HCT116 (cell line): ENCODE data around the gene C5orf58. TPM values are rescaled to one million over a fixed set of nuclear protein-coding genes. Genes with fewer than 3 reads are reported as not detected.

Experiments
- ATAC-seq: fragments of 200-7000 bp; cut with Tn5 transposase; 2 replicates; pipeline ENCODE4 v1.9.1; 2020; ENCODE audit warnings: mild to moderate bottlenecking, moderate library complexity
- BruUV-seq: library from RNA; stranded (reverse); fragments of 400-500 nt; replicated peaks from 2 replicates; lab custom pipeline; 2021; lab: Mats Ljungman, UMichigan
- CTCF ChIA-PET: fragments of 300-600 bp; sonication (Branson Sonifier 250); formaldehyde crosslinking; loops from one replicate; lab custom pipeline; 2021; ENCODE audit warnings: antibody characterized with exemption; lab: Charles Lee
- POLR2A ChIA-PET: fragments of 300-600, 350-600 bp; sonication (Branson Sonifier 250); formaldehyde crosslinking; loops from one replicate; lab custom pipeline; 2021; ENCODE audit warnings: antibody characterized with exemption; lab: Charles Lee
- RAD21 ChIA-PET, 2 experiments: fragments of 300-600 bp; sonication (Branson Sonifier 250); formaldehyde crosslinking; loops; one replicate each; lab custom pipeline; 2023; ENCODE audit warnings: low total read pairs in 2 of 2; ENCODE audit not compliant: uncharacterized antibody in 2 of 2, unreplicated experiment in 2 of 2, low non-redundant PET in 1 of 2; lab: Charles Lee
- DNase-seq: peaks from one replicate; pipeline ENCODE4 v3.0.0-alpha.2; 2010; ENCODE audit warnings: low read depth, low spot score
- H2AFZ ChIP-seq: fragments of 200-600 bp; shearing (Covaris generic), sonication (generic); 2 replicates; pipeline ENCODE4 v1.6.1; 2017; ENCODE audit warnings: low read depth, mixed run types, mixed read lengths, antibody characterized with exemption, low read length; ENCODE audit not compliant: poor library complexity, severe bottlenecking
- H3K27ac ChIP-seq: 2 replicates; pipeline ENCODE4 v1.5.1; 2012; ENCODE audit warnings: low read depth, low read length
- H3K27me3 ChIP-seq: fragments of 200-600 bp; sonication (generic); 2 replicates; pipeline ENCODE4 v1.6.1; 2016; ENCODE audit warnings: mixed run types, low read length, mixed read lengths; ENCODE audit not compliant: insufficient read depth
- H3K36me3 ChIP-seq, 2 experiments: fragments of 200-500 bp in 1 of 2; fragments of 200-600 bp in 1 of 2; sonication (Bioruptor generic) in 1 of 2; sonication (generic) in 1 of 2; 2 replicates each; pipeline versions ENCODE4 v1.5.1 to v1.6.1; 2014 to 2016; ENCODE audit warnings: low read length in 2 of 2, inconsistent platforms in 1 of 2, mixed read lengths in 1 of 2, mixed run types in 1 of 2; ENCODE audit not compliant: insufficient read depth in 2 of 2, control insufficient read depth in 1 of 2
- H3K4me1 ChIP-seq, 2 experiments: fragments of 200-600 bp in 1 of 2; sonication (generic) in 1 of 2; 2 replicates each; pipeline versions ENCODE4 v1.5.1 to v1.6.1; 2012 to 2017; ENCODE audit warnings: low read length in 2 of 2, inconsistent platforms in 1 of 2, mild to moderate bottlenecking in 1 of 2, mixed read lengths in 1 of 2, mixed run types in 1 of 2, moderate library complexity in 1 of 2; ENCODE audit not compliant: insufficient read depth in 2 of 2, control insufficient read depth in 1 of 2
- H3K4me2 ChIP-seq: fragments of 200-600 bp; sonication (generic); 2 replicates; pipeline ENCODE4 v1.6.1; 2017; ENCODE audit warnings: mixed run types, low read length, mixed read lengths
- H3K4me3 ChIP-seq, 2 experiments: fragments of 200-600 bp in 1 of 2; sonication (generic) in 1 of 2; replicated peaks in 1 of 2; 2 replicates each; pipeline ENCODE4 v1.5.1; 2011 to 2016; ENCODE audit warnings: low read length in 2 of 2, control low read depth in 1 of 2, low read depth in 1 of 2, mild to moderate bottlenecking in 1 of 2, mixed read lengths in 1 of 2, mixed run types in 1 of 2
- H3K79me2 ChIP-seq: fragments of 200-600 bp; sonication (generic); 2 replicates; pipeline ENCODE4 v1.6.1; 2017; ENCODE audit warnings: mild to moderate bottlenecking, mixed run types, low read length, moderate library complexity, mixed read lengths; ENCODE audit not compliant: insufficient read depth
- H3K9ac ChIP-seq: fragments of 200-600 bp; sonication (generic); 2 replicates; pipeline ENCODE4 v1.6.1; 2016; ENCODE audit warnings: low read length, mixed read lengths
- H3K9me2 ChIP-seq: fragments of 200-600 bp; sonication (generic), shearing (Covaris generic); 2 replicates; pipeline ENCODE4 v1.6.1; 2017; ENCODE audit warnings: mixed run types, mild to moderate bottlenecking, moderate library complexity; ENCODE audit not compliant: insufficient read depth
- H3K9me3 ChIP-seq, 2 experiments: fragments of 200-500 bp in 1 of 2; fragments of 200-600 bp in 1 of 2; sonication (Bioruptor generic) in 1 of 2; sonication (generic) in 1 of 2; 2 replicates each; pipeline ENCODE4 v1.6.1; 2014 to 2017; ENCODE audit warnings: low read length in 2 of 2, mixed read lengths in 2 of 2, inconsistent platforms in 1 of 2, low read depth in 1 of 2, mild to moderate bottlenecking in 1 of 2, mixed run types in 1 of 2, moderate library complexity in 1 of 2; ENCODE audit not compliant: control insufficient read depth in 1 of 2, insufficient read depth in 1 of 2
- H4K20me1 ChIP-seq: fragments of 200-600 bp; sonication (generic), shearing (Covaris generic); 2 replicates; pipeline ENCODE4 v1.6.1; 2017; ENCODE audit warnings: mixed run types, mild to moderate bottlenecking, moderate library complexity; ENCODE audit not compliant: insufficient read depth
- ATF3 ChIP-seq: IDR thresholded peaks from 2 replicates; pipeline ENCODE4 v1.6.1; 2012
- ELF1 ChIP-seq: IDR thresholded peaks from 2 replicates; pipeline ENCODE4 v1.6.1; 2012; ENCODE audit warnings: low read depth, borderline replicate concordance
- EZH2 ChIP-seq: fragments of 200-600 bp; sonication (generic); IDR thresholded peaks from 2 replicates; pipeline ENCODE4 v1.6.1; 2017; ENCODE audit warnings: antibody characterized with exemption, mixed run types
- JUND ChIP-seq: IDR thresholded peaks from 2 replicates; pipeline ENCODE4 v1.6.1; 2012
- POLR2AphosphoS5 ChIP-seq: IDR thresholded peaks from 2 replicates; pipeline ENCODE4 v1.6.1; 2011; ENCODE audit warnings: mild to moderate bottlenecking, low read depth, low read length, moderate library complexity
- RAD21 ChIP-seq: IDR thresholded peaks from 2 replicates; pipeline ENCODE4 v1.6.1; 2012; ENCODE audit warnings: low read depth, mild to moderate bottlenecking
- SP1 ChIP-seq: IDR thresholded peaks from 2 replicates; pipeline ENCODE4 v1.6.1; 2012; ENCODE audit warnings: low read depth
- ZBTB33 ChIP-seq: IDR thresholded peaks from 2 replicates; pipeline ENCODE4 v1.6.1; 2011; ENCODE audit warnings: mild to moderate bottlenecking, low read length, moderate library complexity; ENCODE audit not compliant: insufficient replicate concordance; ENCODE audit errors: extremely low read depth
- ZFX ChIP-seq: fragments of 450-650 bp; IDR thresholded peaks from 2 replicates; pipeline ENCODE4 v1.6.1; 2017
- ZNF274 ChIP-seq: fragments of 200-500 bp; sonication (Bioruptor generic); IDR thresholded peaks from 2 replicates; pipeline ENCODE4 v1.6.1; 2014; ENCODE audit warnings: mild to moderate bottlenecking, low read depth, low read length, inconsistent platforms
- intact Hi-C: fragments of 100-400 bp; cut with micrococcal nuclease; formaldehyde crosslinking; loops from 2 replicates; pipeline ENCODE4 v1.10.0; 2022
- total RNA-seq: library from RNA; stranded (reverse); gene quantifications from one replicate; pipeline ENCODE4 v1.2.1, GENCODE V29; 2021; ENCODE audit not compliant: unreplicated experiment

The C5orf58 gene
- total RNA-seq, 1 experiment from 2014 or later = not detected

GRCh38 chr5:170266570-170267381, 34.0 kb downstream of the C5orf58 start:
- ChIA-PET POLR2A (no interaction called here), RAD21 (interaction anchor here (0.7 to 1.1 kb wide), 2 partner anchors 72 kb away, joined by 3 read pairs; no protein-coding TSS in a partner anchor), CTCF (interaction anchor here (1.3 to 3.8 kb wide), 4 partner anchors 16 to 155 kb away, joined by 4 to 30 read pairs (median 8); no protein-coding TSS in a partner anchor)
- no peak overlapping the region for H2AFZ ChIP-seq
- TF ChIP-seq ZFX (no peak), POLR2AphosphoS5 (no peak), SP1 (no peak), ZBTB33 (no peak), JUND (no peak), ZNF274 (no peak), ATF3 (no peak), ELF1 (no peak), EZH2 (no peak), RAD21 (no peak)
- no peaks in the 10 kb centered on the region for H4K20me1 ChIP-seq
- H3K4me2 ChIP-seq = no peak overlapping the region
- H3K9me3 ChIP-seq = no peaks in the 10 kb centered on the region
- no peak overlapping the region for H3K9ac ChIP-seq
- H3K36me3 ChIP-seq = no peaks in the 10 kb centered on the region
- intact Hi-C loops = loop anchor here (2.0 to 5.0 kb wide), 2 partner anchors 154 to 366 kb away; no protein-coding TSS in a partner anchor
- no peaks in the 10 kb centered on the region for H3K4me1 ChIP-seq
- no peak overlapping the region for H3K27ac ChIP-seq
- peaks cover 51% of the 10 kb centered on the region for H3K27me3 ChIP-seq
- no peaks in the 10 kb centered on the region for H3K9me2 ChIP-seq
- DNase-seq (no peak), ATAC-seq (no peak)
- BruUV-seq = no TSS peak
- no peak overlapping the region for H3K4me3 ChIP-seq
- H3K79me2 ChIP-seq = no peaks in the 10 kb centered on the region
